SU-DHL-6 (cell line): ENCODE results near the gene OR6X1.

Experiments used
- H2AFZ ChIP-seq: fragments of 200-600 bp; sonication (generic); 2 replicates; pipeline ENCODE4 v1.6.1; 2014; ENCODE audit warnings: low read depth, mild to moderate bottlenecking, moderate library complexity, mixed read lengths, antibody characterized with exemption, low read length; ENCODE audit not compliant: severe bottlenecking
- H3F3A ChIP-seq: fragments of 200-600 bp; shearing (Covaris generic); 2 replicates; pipeline ENCODE4 v1.6.0; 2016; ENCODE audit warnings: antibody characterized with exemption, mild to moderate bottlenecking; ENCODE audit not compliant: insufficient read depth
- H3K27ac ChIP-seq: fragments of 200-600 bp; sonication (generic); 2 replicates; pipeline ENCODE4 v1.5.1; 2016; ENCODE audit warnings: low read depth, mild to moderate bottlenecking, low read length, moderate library complexity, mixed read lengths
- H3K27me3 ChIP-seq: fragments of 200-600 bp; sonication (generic), shearing (Covaris generic); 2 replicates; pipeline ENCODE4 v1.6.0; 2014; ENCODE audit warnings: mild to moderate bottlenecking, low read length
- H3K36me3 ChIP-seq: fragments of 200-600 bp; sonication (generic); 2 replicates; pipeline ENCODE4 v1.6.1; 2014; ENCODE audit warnings: mild to moderate bottlenecking, low read length, mixed read lengths
- H3K4me2 ChIP-seq: fragments of 300-600, 200-600 bp; shearing (Covaris generic), sonication (generic); 2 replicates; pipeline ENCODE4 v1.6.0; 2014; ENCODE audit warnings: low read length, low read depth, mild to moderate bottlenecking; ENCODE audit not compliant: poor library complexity, severe bottlenecking
- H3K4me3 ChIP-seq: fragments of 200-600 bp; sonication (generic); 2 replicates; pipeline ENCODE4 v1.5.1; 2014; ENCODE audit warnings: antibody characterized with exemption, low read length, mild to moderate bottlenecking, mixed read lengths; ENCODE audit not compliant: insufficient read depth, poor library complexity, severe bottlenecking
- H3K79me2 ChIP-seq: fragments of 200-600 bp; sonication (generic); 2 replicates; pipeline ENCODE4 v1.6.1; 2014; ENCODE audit warnings: mild to moderate bottlenecking, low read length, moderate library complexity; ENCODE audit not compliant: insufficient read depth
- H3K9ac ChIP-seq: fragments of 200-600 bp; sonication (generic); 2 replicates; pipeline ENCODE4 v1.7.0; 2014; ENCODE audit warnings: mild to moderate bottlenecking, low read length
- H3K9me2 ChIP-seq: fragments of 200-600 bp; sonication (generic); replicated peaks from 2 replicates; pipeline ENCODE4 v1.6.1; 2014; ENCODE audit warnings: low read length; ENCODE audit not compliant: insufficient read depth
- H3K9me3 ChIP-seq: fragments of 200-600 bp; sonication (generic); 2 replicates; pipeline ENCODE4 v1.6.1; 2014; ENCODE audit warnings: low read length, mixed read lengths; ENCODE audit not compliant: insufficient read depth
- H4K20me1 ChIP-seq: fragments of 200-600 bp; sonication (generic); 2 replicates; pipeline ENCODE4 v1.6.1; 2014; ENCODE audit warnings: low read depth, mild to moderate bottlenecking, antibody characterized with exemption, low read length, moderate library complexity, mixed read lengths
- EZH2phosphoT487 ChIP-seq: fragments of 200-600 bp; sonication (generic), shearing (Covaris generic); conservative IDR thresholded peaks from 2 replicates; pipeline ENCODE4 v1.6.1; 2018; ENCODE audit warnings: mild to moderate bottlenecking, antibody characterized with exemption, low read length, moderate library complexity, mixed read lengths
- TF ChIP-seq, protein P1 (sequence below): fragments of 200-600 bp; sonication (generic); IDR thresholded peaks from one replicate; pipeline ENCODE4 v1.5.1; 2017; ENCODE audit warnings: antibody characterized with exemption, mild to moderate bottlenecking, low read length, moderate library complexity; ENCODE audit not compliant: insufficient read depth, poor library complexity, severe bottlenecking

Gene OR6X1

DNA sequence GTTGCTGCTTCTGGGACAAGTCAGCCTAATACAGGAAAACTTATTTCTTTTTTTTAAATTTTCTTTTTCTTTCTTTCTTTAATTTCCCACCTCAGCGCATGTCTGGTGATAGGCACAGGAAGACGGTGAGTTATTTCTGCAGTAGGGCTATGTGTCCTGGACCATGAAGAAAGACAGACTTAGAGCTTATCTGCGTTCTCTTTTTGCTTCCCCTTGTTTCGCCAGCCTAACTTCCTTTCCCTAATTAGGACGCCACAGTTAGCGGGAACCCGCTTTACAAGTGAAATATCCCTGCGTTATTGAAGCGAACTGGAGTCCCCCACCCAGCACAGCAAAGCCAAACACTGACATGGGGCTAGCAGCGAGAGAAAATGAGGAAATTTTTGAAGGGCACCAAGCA is 43.2 kb upstream of the OR6X1 start:
- no peak overlapping the region for H3K4me2 ChIP-seq
- H3K27ac ChIP-seq, result no peak overlapping the region
- H3K4me3 ChIP-seq, result no peak overlapping the region
- no peaks in the 10 kb centered on the region for H3K79me2 ChIP-seq
- H2AFZ ChIP-seq, result no peak overlapping the region
- no peak for TF ChIP-seq EZH2phosphoT487
- TF ChIP-seq, protein P1, sequence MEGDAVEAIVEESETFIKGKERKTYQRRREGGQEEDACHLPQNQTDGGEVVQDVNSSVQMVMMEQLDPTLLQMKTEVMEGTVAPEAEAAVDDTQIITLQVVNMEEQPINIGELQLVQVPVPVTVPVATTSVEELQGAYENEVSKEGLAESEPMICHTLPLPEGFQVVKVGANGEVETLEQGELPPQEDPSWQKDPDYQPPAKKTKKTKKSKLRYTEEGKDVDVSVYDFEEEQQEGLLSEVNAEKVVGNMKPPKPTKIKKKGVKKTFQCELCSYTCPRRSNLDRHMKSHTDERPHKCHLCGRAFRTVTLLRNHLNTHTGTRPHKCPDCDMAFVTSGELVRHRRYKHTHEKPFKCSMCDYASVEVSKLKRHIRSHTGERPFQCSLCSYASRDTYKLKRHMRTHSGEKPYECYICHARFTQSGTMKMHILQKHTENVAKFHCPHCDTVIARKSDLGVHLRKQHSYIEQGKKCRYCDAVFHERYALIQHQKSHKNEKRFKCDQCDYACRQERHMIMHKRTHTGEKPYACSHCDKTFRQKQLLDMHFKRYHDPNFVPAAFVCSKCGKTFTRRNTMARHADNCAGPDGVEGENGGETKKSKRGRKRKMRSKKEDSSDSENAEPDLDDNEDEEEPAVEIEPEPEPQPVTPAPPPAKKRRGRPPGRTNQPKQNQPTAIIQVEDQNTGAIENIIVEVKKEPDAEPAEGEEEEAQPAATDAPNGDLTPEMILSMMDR, result no peak
- no peaks in the 10 kb centered on the region for H3F3A ChIP-seq
- no peaks in the 10 kb centered on the region for H3K27me3 ChIP-seq
- H3K9me3 ChIP-seq, result no peaks in the 10 kb centered on the region
- H4K20me1 ChIP-seq, result no peaks in the 10 kb centered on the region
- H3K9ac ChIP-seq, result no peak overlapping the region
- H3K9me2 ChIP-seq, result no peaks in the 10 kb centered on the region
- H3K36me3 ChIP-seq, result no peaks in the 10 kb centered on the region

DNA sequence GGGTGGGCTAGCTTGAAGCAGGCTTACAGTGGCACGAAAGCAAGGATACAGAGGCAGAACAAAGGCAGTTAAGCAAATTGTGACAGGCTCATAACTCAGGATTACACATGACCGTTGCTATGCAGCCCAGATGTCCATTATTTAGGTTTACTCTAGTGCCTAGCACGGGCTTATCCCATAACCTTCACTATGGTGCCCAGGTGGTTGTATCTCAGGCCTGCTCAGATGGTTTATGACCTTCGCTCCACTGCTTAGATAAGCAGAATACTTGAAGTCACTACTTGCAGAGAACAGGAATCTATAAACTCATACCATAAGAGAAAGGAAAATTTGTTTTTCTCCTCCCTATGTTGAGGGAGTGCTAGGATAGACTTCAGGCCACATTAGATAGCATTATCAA is 42.8 kb upstream of the OR6X1 start:
- H3K9me2 ChIP-seq, result no peaks in the 10 kb centered on the region
- H3F3A ChIP-seq, result no peaks in the 10 kb centered on the region
- H3K27ac ChIP-seq, result no peak overlapping the region
- no peak overlapping the region for H2AFZ ChIP-seq
- H3K27me3 ChIP-seq, result no peaks in the 10 kb centered on the region
- no peak for TF ChIP-seq EZH2phosphoT487
- TF ChIP-seq, protein P1, result no peak
- H3K79me2 ChIP-seq, result no peaks in the 10 kb centered on the region
- no peaks in the 10 kb centered on the region for H3K9me3 ChIP-seq
- no peak overlapping the region for H3K4me3 ChIP-seq
- no peak overlapping the region for H3K4me2 ChIP-seq
- no peaks in the 10 kb centered on the region for H4K20me1 ChIP-seq
- no peak overlapping the region for H3K9ac ChIP-seq
- H3K36me3 ChIP-seq, result no peaks in the 10 kb centered on the region

GRCh38 chr11:123796226-123796625 is 41.9 kb upstream of the OR6X1 start:
- Histone ChIP-seq H3K9me3 (no peaks in the 10 kb centered on the region), H3K4me3 (no peak overlapping the region), H3K36me3 (no peaks in the 10 kb centered on the region), H4K20me1 (no peaks in the 10 kb centered on the region), H3K9ac (no peak overlapping the region), H3K79me2 (no peaks in the 10 kb centered on the region), H3K9me2 (no peaks in the 10 kb centered on the region), H3K27ac (no peak overlapping the region), H2AFZ (no peak overlapping the region), H3K27me3 (no peaks in the 10 kb centered on the region), H3F3A (no peaks in the 10 kb centered on the region), H3K4me2 (no peak overlapping the region)
- TF ChIP-seq, protein P1, result no peak
- no peak for TF ChIP-seq EZH2phosphoT487
